ENCODE results near the gene USP32.
"Not testable (repeated sequence)": the region's sequence is repeated elsewhere in the genome, so short reads cannot be mapped to it uniquely, and the experiment has no call there.

The USP32 gene

GRCh38 chr17:60345233-60345632 lies 46.7 kb downstream of the USP32 start:
- DNase-seq (ENCODE audit: insufficient read length, low spot score) (no peak), FAIRE-seq (no peak)
- TF ChIP-seq POLR2A (IDR thresholded peaks at IDR 0.05; ENCODE audit: low read depth, low read length) = no peak

GRCh38 chr17:60342492-60342891 lies 49.4 kb downstream of the USP32 start:
- FAIRE-seq = not testable (repeated sequence)

DNA sequence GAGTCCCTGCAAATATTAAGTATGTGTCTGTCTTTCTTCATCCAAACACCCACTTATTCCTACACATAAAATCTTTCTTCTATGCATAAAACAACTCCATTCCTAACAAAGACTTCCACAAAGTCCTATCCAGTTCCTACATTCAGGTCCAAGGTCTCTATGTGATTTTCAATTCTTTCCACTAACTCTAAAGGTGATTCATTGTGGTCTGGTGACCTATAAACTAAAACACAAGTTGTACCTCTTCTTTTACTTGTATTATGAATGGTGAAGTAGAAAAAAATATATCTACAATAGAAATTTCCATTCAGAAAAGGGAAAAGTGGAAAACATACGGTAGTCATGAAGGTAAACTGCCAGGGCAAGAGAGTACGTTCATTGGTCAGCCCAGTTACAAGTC lies 56.6 kb downstream of the USP32 start:
- TF ChIP-seq POLR2A (IDR thresholded peaks at IDR 0.05; ENCODE audit: low read depth, low read length) = no peak
- DNase-seq (ENCODE audit: insufficient read length, low spot score) (no peak), FAIRE-seq (no peak)

More at GRCh38 chr17:60342492-60342891, 49.4 kb downstream of the USP32 start:
- not testable (repeated sequence) for DNase-seq (ENCODE audit: insufficient read length, low spot score)

DNA sequence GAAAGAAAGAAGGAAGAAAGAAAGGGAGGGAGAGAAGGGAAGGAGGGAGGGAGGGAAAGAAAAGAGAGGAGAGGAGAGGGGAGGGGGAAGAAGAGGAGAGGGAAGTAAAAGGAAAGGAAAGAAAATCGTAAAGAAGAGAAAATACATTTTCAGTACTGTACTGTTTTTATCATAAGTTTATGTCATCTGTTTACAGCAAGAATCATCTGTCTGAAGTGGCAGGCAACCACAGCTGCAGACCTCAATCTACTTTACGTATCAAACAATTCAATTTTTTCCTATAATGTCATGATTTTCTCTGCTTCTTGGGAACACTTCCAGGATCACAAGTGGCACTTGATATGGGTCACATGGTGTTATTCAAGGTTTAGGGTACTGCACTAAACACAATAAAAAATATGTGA lies 58.3 kb downstream of the USP32 start:
- TF ChIP-seq POLR2A (IDR thresholded peaks at IDR 0.05; ENCODE audit: low read depth, low read length) = no peak
- DNase-seq (ENCODE audit: insufficient read length, low spot score) (no peak), FAIRE-seq (no peak)

DNA sequence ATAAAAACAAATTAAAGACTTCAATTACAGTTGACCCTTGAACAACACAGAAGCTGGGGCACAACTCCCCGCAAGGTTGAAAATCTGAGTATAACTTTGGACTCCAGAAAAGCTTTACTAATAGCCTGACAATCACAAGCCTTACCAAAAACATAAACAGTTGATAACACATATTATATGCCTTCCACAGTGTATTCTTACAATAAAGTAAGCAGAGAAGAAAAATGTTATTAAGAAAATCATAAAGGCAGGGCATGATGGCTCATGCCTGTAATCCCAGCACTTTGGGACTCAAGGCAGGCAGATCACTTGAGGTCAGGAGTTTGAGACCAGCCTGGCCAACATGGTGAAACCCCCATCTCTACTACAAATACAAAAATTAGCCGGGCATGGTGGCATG lies 58.9 kb downstream of the USP32 start:
- DNase-seq (ENCODE audit: insufficient read length, low spot score); FAIRE-seq: not testable (repeated sequence)

- FAIRE-seq = no peak
- no peak for TF ChIP-seq POLR2A (IDR thresholded peaks at IDR 0.05; ENCODE audit: low read depth, low read length)
- no peak for DNase-seq (ENCODE audit: insufficient read length, low spot score)
These were observed 59.4 kb downstream of the USP32 start for GRCh38 chr17:60332574-60332973.

DNA sequence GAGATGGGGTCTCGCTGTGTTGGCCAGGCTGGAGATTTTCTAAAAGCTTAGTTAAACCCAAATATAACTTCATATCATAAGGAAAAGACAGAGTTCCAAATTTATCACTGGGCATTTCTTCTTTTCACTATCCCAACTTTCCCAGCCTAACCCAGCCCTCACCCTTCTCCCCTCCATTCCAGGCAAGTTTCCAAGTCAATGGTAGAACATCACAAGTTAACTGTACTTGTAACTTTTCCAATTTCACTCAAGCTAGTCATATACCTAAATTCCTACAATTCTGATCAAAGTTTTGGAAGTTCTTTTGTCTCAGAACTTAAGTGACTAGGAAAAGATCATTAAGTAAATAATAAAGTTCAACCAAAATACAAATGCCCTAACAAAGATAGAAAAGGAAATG lies 61.2 kb downstream of the USP32 start:
- DNase-seq (ENCODE audit: insufficient read length, low spot score) (no peak), FAIRE-seq (no peak)
- TF ChIP-seq POLR2A (IDR thresholded peaks at IDR 0.05; ENCODE audit: low read depth, low read length) = no peak

GRCh38 chr17:60328679-60329078 lies 63.3 kb downstream of the USP32 start:
- DNase-seq (ENCODE audit: insufficient read length, low spot score) (no peak), FAIRE-seq (no peak)
- TF ChIP-seq POLR2A (IDR thresholded peaks at IDR 0.05; ENCODE audit: low read depth, low read length) = no peak

DNA sequence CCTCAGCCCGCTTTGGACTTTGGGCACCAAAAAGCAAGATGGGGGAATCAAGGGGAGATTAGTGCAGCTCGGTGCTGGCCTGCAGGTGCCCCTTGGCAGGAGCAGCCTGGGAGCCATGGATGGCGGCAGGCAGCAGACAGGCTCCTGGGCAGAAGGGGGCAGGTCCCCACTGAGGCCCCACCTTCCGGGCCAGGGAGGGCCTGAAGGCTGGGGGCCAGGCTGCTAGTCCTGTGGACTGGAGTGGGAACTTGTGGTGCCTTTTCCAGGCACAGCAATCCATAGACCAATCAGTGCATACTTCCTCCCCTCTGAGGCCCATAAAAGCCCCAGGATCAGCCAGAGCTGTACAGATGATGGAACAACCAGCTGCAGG lies 64.0 kb downstream of the USP32 start:
- no peak for TF ChIP-seq POLR2A (IDR thresholded peaks at IDR 0.05; ENCODE audit: low read depth, low read length)

DNA sequence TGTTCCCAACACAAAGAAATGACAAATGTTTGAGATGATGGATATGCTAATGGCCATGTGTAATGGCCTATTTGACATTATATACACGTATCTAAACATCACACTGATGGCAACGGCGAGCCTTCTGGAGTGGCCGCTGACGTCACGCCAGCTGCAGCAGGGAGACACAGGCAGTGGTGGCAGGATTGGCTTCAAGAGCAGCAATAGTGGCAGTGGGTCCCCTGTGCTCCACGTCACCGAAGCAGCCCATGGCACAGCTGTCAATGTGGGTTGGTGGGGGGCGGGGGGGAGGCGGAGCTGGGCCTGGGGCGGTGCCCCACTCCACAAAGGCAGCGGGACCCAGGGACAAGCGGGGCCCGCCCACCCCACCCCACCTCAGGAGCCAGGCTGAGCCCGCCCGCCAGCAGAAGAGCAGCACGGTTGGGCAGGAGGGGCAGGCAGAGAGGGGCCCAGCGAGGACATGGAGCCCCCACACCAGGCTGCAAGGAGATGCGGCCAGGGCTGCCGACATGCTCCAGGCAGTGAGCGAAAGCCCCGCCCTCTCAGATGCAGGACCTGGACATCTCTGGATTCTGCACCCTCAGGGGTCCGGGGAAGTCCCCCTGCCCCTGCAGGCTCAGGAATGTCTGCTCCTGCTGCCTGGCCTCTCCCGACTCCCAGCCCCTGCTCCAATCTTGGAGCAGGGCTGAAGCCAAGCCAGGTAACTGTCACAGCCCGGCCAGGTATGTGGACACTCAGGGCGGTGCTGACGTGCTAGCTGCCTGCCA lies 64.6 kb downstream of the USP32 start:
- no peak for TF ChIP-seq POLR2A (IDR thresholded peaks at IDR 0.05; ENCODE audit: low read depth, low read length)
- DNase-seq (ENCODE audit: insufficient read length, low spot score) = no peak

More for the DNA sequence above, 64.0 kb downstream of the USP32 start:
- FAIRE-seq (no peak), DNase-seq (ENCODE audit: insufficient read length, low spot score) (no peak)

DNA sequence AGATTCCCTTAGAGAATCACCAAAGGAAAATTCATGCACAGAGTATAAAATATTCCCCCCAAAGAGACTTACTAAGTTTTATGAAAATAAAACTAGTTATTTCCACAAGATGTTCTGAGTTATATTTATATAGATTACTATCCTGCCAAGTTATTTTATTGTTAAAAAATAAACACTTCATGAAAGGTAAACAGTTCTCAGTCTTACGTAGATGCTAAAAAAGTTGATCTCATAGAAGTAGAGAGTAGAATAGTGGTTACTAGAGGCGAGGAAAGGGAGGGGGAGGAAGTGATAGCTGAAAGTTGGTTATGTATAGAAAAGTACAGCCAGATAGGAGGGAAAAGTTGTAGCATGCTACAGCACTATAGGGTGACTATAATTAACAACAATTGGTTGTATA lies 65.2 kb downstream of the USP32 start:
- no peak for FAIRE-seq
- TF ChIP-seq POLR2A (IDR thresholded peaks at IDR 0.05; ENCODE audit: low read depth, low read length) = no peak
- DNase-seq (ENCODE audit: insufficient read length, low spot score) = no peak

More for the DNA sequence above, 64.6 kb downstream of the USP32 start:
- FAIRE-seq = no peak

GRCh38 chr17:60325730-60326524 lies 66.0 kb downstream of the USP32 start:
- no peak for DNase-seq (ENCODE audit: insufficient read length, low spot score)
- FAIRE-seq = no peak
- TF ChIP-seq POLR2A (IDR thresholded peaks at IDR 0.05; ENCODE audit: low read depth, low read length) = no peak

- no peak for FAIRE-seq
- TF ChIP-seq POLR2A (IDR thresholded peaks at IDR 0.05; ENCODE audit: low read depth, low read length) = no peak
- DNase-seq (ENCODE audit: insufficient read length, low spot score) = no peak
These were observed 68.2 kb downstream of the USP32 start for GRCh38 chr17:60323754-60324153.

GRCh38 chr17:60322056-60322387 lies 69.9 kb downstream of the USP32 start:
- DNase-seq (ENCODE audit: insufficient read length, low spot score) (no peak), FAIRE-seq (peak; percentile 27)
- no peak for TF ChIP-seq POLR2A (IDR thresholded peaks at IDR 0.05; ENCODE audit: low read depth, low read length)
